Activated CD8-positive, alpha-beta memory T cell treated with anti-CD3 and anti-CD28 coated beads for 24 hours (primary cell): ENCODE measurements around the gene PIGN.
"Not testable (repeated sequence)": the region's sequence is repeated elsewhere in the genome, so short reads cannot be mapped to it uniquely, and the experiment has no call there.

Experiments used
- DNase-seq: peaks from one replicate; pipeline ENCODE4 v3.0.0-alpha.2; 2020

Gene PIGN

DNA sequence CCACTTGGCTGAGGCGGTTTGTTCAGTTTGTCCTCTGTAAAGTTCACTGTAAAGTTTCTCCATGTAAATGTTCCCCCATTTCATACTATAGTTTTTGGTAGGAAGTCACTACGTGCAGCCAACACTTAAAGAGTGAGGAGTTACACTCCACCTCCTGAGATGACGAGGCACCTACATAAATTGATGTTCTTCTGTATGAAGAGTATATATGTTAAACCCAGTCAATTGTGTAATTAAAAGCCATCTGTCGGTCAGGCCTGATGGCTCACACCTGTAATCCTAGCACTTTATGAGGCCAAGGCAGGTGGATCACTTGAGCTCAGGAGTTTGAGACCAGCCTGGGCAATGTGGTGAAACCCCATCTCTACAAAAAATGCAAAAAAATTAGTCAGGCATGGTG is 7.6 kb downstream of the PIGN start:
- DNase-seq: no peak

DNA sequence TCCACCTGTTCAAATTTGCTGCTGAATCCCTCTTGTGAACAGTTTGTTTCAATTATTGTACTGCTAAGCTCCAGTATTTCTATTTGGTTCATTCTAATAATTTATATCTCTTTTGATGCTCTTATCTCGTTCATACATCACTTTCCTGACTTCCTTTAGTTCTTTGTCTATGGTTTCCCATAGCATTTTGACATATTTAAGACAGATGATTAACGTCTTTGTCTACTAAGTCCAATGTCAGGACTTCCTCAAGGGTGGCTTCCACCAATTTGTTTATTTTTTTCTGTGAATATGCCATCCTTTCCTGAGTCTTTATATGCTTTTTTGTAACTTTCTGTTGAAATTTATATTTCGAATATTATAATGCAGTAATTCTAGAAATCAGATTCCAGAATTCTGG is 9.6 kb downstream of the PIGN start:
- no peak for DNase-seq

DNA sequence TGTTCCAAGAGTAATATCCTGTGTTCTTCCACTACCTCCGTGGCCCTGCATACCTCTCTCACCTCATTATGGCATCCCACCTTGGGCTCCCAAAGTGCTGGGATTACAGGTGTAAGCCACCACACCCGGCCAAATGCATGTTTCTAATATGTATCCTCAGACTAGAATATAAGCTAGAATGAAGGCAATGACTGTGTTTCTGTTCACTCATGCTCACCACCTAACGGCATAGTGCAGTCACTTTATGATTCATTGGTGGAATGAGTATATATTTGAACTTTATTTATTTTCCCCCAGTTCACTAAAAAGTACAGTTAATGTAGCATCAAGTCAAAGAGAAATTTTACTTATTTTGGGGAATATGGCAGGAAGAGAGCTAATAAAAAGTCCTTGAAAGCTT is 11.3 kb downstream of the PIGN start:
- DNase-seq: no peak

DNA sequence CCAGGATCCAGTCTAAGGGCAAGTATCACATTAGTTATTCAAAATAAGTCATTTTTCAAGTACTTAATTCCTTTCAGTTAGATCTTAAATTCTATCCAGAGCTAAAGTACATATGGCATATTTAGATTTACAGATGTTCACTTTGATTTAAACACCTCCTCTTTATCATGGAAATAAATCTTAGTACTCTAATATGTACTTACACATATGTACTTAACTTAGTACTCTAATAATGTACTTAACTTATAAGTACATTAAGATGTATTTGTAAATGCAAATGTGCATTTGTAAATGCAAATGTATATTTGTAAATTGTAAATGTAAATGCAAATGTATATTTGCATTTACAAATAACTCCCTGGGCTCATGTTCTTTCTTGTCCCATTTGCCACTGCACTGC is 14.6 kb downstream of the PIGN start:
- DNase-seq: no peak

DNA sequence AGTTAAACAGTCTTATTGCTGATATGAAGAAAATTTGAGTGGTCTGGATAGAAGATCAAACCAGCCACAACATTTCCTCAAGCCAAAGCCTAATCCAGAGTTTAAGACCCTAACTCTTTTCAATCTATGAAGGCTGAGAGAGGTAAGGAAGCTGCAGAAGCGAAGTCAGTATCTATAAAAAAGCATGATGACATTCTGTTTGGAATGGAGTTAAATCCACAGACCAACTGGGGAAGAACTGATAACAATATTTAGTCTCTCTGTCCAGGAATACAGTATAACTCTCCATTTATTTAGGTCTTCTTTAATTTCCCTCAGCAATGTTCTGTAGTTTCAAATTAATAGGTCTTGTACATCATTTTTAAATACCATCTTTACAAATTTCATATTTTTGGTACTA is 16.0 kb downstream of the PIGN start:
- DNase-seq: no peak

DNA sequence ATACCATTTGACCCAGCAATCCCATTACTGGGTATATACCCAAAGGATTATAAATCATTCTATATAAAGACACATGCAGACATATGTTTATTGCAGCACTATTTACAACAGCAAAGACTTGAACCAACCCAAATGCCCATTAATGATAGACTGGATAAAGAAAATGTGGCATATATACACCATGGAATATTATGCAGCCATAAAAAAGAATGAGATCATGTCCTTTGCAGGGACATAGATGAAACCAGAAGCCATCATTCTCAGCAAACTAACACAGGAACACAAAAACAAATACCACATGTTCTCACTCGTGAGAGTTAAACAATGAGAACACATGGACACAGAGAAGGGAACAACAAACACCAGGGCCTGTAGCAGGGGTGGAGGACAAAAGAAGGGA is 20.3 kb downstream of the PIGN start:
- not testable (repeated sequence) for DNase-seq

DNA sequence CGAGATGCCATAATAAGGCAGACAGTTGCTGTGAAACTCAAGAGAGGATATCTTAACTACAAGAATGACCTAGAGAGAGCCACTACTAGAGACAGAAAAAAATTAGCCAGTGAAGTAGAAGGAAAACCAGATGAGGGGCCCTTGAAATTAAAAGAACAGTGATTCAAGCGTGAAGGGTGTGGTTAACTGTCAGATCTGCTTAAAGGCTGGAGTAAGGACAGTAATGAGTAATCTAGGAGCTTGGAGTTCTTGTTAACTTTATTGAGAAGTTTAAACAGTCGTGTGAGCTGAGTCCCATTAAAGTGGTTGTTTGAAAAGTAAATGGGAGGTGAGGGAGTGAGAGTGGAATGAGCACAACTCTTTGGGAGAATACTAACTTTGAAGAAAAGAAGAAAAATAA is 21.3 kb downstream of the PIGN start:
- DNase-seq: no peak

DNA sequence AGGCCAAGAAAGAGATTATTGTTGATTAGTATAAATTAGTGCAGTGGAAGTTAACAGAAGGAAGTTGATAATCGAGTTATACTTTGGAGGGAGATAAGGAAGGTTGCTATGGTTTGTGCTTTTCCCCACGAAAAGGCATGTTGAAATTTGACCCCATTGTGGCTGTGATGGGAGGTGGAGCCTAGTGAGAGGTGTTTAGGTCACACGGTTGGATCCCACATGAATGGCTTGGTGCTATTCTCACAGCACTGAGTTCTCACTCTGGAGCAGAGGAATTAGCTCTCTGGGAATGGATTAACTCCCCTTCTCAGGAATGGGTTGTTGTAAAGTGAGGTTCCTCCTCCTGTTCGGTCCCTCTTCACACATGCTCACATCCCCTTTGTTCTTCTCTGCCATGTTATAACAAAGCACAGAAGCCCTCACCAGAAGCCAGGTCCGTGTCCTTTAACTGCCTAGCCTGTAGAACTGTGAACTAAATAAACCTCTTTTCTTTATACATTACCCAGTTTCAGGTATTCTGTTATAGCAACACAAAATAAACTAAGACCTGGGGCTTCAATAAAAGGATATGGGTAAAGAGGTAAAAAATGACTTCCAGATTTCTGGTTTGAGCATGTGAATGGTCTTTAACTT is 21.9 kb downstream of the PIGN start:
- no peak for DNase-seq

DNA sequence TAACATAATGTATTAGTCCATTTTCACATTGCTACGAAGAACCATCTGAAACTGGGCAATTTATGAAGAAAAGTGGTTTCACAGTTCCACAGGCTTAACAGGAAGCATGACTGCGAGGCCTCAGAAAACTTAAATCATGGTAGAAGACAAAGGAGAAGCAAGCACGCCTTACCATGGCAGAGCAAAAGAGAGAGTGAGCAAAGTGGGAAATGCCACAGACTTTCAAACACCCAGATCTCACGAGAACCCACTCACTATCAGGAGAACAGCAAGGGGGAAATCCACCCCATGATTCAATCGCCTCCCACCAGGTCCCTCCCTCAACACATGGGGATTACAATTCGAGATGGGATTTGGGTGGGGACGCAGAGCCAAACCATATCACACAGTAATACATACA is 22.5 kb downstream of the PIGN start:
- DNase-seq: no peak

DNA sequence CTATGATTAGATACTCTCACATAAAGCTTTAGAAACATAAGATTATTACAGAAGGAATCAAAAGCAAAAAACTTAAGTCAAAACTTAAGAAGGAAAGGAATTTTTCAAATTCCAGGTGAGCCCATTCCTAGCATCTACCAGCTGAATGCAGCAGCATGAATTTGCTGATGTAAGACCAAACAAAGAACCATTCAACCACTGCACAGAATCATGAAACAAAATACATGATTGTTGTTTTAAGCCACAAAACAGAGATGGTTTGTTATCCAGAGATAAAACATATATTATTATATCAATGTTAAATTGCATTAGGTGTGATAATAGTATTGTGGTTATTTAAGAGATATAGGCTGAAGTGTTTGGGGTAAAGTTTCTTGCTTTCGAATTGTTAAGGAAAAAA is 29.0 kb downstream of the PIGN start:
- DNase-seq: no peak

DNA sequence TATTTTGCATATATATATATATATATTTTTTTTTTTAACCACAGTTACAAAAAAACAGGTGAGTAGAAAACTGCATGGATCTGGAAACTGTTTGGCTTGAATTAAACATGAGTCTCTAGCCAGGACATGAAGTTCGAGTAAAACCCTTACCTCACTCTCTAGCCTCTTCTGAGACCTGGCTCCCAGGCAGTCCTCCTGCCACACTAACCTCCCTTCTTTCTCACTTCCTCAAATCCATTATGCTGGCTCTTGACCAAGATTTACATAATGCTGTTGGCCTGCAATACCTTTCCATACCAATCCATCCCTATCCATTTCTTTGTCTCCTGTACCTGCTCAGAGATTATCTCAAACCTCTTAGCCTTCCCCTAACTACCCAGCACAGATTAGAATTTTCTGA is 34.0 kb downstream of the PIGN start:
- no peak for DNase-seq

DNA sequence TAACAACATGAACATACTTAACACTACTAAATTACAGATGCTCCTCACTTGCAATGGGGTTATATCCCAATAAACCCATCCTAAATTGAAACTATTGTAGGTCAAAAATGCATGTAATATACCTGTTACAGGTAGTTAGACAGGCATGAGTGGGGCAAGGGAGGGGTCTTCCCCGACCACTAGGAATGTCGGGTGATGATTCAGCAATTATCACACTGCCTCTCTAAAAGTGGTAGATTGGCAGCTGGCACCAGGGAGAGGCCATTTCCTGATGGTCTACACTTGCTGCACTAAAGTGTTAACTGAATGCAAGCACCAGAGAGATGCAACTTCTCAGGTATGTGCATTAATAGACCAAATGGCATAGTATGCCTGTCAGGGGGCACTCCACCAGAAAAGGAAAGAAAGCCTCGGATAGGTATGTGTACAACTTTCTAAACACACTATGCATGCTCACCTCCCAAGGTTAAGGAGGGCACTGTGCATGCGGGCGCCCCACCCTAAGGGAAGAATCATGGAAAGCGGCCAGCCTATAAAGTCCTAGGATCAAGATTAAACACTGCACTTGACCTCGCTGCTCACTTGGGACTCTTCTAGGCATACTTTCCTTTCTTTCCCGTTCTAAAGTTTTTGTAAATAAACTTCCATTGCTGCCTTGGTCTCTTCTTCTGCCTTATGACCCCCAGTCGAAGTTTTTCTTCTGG is 35.6 kb downstream of the PIGN start:
- DNase-seq: no peak

DNA sequence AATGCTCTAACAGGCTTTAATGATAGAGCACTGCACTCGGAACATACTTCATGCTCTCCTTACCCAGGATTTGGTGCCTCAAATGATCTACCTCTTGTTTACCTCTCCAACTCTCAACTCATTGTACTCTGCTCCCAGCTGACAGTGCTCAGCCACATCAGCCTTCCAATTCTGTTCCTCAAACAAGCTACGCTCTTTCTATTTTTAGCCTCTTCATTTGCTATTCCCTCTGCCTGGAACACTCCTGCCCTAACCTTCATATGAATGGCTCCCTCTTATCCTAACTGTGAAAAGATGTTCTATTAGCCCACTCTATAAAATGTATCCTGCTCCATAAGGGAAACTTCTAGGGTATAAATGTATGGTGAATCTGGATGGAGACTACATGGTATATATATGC is 42.5 kb downstream of the PIGN start:
- no peak for DNase-seq

DNA sequence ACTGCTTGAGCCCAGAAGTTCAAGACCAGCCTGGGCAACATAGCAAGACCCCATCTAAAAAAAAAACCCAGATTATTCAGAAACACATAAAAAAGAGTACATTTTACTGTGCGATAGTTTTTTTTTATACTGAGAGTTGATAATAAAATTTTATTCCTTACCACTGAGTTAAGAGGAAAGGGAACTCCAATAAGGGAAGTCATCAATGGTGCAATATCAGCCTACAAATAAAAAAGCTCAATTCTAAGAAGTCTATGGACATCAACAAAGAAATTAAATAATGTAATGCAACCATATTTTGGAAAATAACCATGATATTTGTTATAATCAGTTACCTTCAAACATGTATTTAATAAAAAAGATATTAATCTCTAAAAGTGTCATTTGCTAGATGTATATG is 46.6 kb downstream of the PIGN start:
- no peak for DNase-seq

DNA sequence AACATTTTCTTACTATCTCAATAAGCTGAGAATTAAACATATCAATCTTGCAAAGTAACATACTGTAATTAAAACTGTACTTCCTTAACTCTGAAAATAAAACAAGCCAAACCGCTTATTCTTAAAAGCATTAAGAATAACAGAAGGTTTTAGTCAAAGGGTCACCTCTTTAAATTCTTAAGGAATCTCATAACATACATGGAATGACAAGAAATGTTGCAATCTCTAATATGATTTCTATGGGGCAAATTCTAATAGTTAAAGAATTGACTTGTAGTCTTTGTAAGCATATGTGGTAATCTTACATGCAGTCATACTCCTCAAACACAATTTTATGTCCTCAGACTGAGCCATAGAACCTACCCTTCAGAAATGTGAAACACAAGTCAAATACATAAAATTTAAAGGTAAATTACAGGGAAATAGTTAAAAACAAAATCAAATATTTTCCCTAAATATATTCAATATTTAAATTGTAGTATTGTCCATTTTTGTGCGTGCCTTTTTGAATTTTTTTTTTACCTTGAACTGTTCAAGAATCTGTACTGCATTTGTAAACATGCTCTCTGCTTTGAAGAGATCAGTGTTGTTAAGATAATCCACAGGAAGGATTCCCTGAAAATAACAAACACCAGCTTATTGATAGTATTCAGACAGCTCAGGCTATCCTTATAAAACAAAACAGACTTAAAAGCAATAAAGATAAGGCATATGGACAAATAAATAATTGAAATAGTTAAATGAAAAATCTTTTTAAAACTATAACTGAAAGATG is 48.2 kb downstream of the PIGN start:
- no peak for DNase-seq

DNA sequence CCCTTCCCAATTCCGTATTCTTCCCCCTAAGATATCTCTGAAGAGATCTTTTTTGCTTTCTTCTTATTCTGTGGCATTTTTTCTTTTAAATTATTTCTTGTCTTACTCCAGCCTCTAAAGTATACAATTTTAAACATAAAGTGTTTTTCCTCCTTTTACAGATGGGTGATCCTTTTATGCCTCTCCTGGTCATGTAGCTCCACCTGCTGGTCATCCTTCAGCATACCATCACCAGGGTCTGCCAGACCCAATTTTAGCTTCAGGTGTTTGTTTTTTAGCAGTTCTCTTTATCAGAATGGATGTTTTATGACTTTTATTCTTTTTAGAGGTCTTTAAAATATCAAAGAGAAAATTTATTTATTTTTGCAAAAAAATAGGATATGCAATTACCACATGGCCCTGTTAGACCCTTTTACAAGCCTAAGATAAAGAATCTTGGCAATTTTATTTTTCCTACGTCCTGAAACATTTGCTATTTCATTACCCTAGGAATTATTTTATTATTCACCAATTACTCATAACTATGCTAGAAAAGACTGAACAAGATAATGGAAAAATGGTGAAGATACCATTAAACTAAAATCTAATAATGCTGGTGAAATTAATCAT is 55.5 kb downstream of the PIGN start:
- DNase-seq: peak; percentile 67

DNA sequence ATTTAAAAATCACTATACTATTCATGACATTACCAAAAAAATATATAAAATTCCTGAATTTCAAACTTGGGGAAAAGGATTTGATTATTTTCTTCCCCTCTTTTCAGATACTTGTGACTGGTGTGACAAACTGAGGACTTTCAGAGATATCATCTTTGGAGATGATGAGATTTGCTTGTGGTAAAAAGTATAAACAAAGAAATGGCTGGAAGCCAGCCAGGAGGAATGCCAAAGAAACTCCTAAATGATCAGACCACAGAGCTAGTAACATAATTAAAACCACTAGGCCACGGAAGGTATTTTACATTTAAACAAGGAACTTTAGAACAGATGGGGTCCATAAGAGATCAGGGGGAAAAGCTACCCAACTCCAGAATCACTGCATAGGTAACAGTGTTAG is 58.7 kb downstream of the PIGN start:
- no peak for DNase-seq

DNA sequence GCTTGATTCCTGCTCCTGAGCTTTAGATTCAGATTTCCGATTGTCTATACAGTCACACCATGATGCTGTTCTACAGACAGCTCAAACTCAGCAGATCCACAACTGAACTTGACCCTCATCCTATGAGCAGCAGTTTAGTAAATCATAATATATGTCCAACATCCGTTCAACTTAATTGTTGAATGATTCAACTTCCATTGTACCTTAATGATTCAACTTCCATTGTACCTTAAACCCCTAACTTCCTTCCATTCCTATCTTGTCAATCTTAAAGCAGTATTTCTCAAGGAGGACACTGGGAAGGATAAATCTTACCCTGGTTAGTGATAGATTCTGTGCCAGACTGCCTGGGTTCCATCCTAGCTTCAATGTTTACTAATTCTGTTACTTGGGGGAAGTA is 60.1 kb downstream of the PIGN start:
- no peak for DNase-seq

DNA sequence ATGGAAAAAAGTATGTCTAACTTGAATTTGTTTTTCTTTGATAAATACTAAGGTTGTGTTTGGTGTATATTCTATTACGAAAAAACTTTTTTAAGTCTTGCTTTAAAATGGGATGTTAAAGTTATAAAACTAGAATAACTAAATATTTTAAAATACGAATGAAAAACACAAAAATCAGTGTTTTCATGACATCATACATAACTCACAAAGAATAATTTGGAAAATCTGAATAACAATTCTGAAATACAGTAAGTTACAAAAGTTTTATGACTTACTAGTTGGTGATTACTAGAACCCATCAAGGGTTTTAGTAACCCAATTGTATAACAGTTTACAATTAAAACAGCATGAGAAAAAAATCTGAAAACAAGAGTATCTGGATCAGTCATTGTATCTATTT is 61.2 kb downstream of the PIGN start:
- no peak for DNase-seq

DNA sequence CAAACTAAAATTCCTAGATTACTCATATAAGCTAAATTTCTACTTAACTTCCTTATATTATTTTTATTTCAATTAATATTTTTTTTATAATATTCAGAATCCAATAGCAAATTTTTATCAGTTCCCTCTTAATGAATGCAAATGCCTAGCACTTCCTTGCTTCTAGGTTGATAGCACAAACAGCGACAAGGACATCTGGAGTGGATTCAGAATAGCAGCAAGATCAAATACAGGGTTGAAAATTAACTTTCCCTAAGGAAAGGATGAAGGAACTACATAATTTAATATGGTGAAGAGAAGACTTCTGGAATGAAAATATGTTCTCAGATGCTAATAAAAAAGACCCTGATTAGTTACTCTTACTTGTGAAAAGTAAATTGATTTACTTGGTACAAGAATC is 64.5 kb downstream of the PIGN start:
- no peak for DNase-seq

DNA sequence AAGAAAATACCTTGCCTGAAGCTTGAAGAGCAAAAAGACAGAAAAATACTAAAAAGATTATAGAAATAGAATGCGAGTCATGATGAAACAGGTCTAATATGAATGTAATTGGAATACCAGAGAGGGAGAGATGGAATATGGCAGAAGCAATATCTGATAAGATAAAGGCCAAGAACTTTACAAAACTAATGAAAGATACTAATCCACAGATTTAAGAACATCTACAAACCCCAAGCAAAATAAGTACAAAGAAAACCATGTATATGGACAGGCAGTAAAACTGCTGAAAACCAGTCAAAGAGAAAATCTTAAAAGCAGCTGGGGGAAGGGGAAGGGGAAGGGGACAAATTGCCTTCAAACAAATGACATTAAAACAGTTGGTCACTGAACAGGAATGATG is 67.0 kb downstream of the PIGN start:
- no peak for DNase-seq

DNA sequence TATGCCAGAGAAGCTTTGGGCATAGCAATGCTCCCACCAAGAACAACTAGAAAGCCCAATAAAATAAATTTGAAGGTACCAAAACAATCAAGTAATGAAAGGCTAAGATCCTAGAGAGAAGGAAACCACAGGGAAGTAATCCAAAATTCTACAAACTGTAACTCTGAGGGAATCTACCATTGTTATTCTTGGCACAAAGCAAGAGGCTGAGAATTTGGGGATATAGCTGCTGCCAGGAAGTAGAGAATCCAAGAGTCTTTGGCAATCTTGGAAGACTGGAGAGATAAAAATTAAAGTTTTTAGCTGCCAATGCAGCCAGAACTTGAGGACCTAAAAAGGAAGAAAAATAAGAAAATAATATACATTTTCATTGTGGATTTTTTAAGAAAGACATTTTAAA is 68.5 kb downstream of the PIGN start:
- no peak for DNase-seq

DNA sequence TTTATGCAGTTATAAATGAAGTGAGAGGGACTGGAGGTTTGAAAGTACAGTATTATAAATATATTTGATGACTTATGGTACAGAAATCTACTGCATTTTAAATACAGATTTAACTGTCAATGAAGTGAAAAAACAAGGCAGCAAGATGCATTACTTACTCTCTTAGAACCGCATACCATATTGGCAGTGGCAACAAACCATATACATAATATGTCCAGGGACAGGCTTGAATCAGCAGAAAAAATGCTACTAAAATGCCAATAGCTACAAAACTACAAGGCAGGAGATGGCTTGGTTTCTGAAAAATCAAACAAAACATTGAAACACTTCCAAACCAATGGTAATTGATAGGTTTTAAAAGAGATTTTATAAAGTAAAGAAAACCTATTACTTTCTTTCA is 77.2 kb downstream of the PIGN start:
- no peak for DNase-seq

DNA sequence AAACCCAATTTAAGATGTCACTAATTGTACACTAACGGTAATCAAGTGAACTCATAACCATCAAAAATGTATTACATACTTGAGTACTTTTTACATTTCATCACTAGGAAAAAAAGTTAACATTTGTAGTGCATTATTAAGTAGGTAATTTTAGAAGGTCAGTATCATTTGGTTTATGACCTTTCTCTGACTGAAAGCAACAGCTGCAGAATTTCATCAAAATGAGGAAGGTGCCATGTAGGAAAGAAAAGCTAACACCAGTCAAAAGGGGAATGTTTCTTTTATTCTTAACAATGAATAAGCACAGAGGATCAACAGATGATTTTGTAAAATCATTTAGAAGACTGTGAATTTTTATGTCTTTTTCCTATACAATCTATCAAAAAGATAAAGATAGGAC is 79.0 kb downstream of the PIGN start:
- DNase-seq: no peak
